OCI-LY3 (cell line): ENCODE results near the gene WNT9A.

Experiments
- EZH2phosphoT487 ChIP-seq: fragments of 200-600 bp; shearing (Covaris generic); IDR thresholded peaks from 2 replicates; pipeline ENCODE4 v1.6.1; 2018; ENCODE audit warnings: antibody characterized with exemption, mixed run types, low read depth
- TF ChIP-seq, protein P1 (sequence below): fragments of 200-600, 300-600 bp; sonication (generic); IDR thresholded peaks from 2 replicates; pipeline ENCODE4 v1.5.1; 2014; ENCODE audit warnings: antibody characterized with exemption, low read length, low read depth

DNA sequence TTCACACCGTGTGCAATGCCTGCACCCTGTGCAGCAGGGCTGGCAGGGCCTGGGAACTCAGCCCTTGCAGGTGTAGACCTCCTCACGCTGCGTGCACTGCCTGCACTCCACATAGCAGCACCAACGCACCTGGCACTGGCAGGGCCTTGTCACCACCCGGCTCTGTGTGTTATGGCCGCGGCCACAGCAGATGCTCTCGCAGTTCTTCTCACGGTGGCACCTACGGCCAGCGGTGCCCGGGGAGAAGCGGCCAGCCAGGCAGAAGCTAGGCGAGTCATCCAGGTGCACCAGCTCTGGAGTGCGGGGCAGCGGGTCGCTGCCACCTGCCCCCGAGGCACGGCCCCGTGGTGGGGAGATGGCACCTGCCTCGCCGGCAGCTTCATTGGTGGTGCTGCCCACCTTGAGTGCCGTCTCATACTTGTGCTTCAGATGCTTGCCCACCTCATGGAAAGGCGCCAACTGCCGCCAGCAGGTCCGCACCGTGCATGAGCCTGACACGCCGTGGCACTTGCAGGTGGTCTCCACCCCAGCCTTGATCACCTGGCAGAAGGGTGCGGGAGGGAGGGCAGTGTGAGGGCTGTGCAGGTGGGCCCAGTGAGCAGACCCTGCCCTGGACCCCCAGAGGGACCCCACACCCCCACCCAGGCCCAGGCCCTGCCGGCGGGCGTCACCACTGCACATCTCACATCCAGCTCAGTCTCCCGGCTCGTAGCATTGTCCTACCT, 26.1 kb downstream of the WNT9A start:
- TF ChIP-seq, protein P1, sequence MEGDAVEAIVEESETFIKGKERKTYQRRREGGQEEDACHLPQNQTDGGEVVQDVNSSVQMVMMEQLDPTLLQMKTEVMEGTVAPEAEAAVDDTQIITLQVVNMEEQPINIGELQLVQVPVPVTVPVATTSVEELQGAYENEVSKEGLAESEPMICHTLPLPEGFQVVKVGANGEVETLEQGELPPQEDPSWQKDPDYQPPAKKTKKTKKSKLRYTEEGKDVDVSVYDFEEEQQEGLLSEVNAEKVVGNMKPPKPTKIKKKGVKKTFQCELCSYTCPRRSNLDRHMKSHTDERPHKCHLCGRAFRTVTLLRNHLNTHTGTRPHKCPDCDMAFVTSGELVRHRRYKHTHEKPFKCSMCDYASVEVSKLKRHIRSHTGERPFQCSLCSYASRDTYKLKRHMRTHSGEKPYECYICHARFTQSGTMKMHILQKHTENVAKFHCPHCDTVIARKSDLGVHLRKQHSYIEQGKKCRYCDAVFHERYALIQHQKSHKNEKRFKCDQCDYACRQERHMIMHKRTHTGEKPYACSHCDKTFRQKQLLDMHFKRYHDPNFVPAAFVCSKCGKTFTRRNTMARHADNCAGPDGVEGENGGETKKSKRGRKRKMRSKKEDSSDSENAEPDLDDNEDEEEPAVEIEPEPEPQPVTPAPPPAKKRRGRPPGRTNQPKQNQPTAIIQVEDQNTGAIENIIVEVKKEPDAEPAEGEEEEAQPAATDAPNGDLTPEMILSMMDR: no peak
- TF ChIP-seq EZH2phosphoT487: no peak
